Hepatocyte (in vitro differentiated cells): ENCODE measurements around the gene SLC9B2.

ENCODE experiments used
- EZH2 ChIP-seq: fragments of 200-600 bp; sonication (generic); IDR thresholded peaks from 2 replicates; pipeline ENCODE4 v1.6.1; 2016; ENCODE audit warnings: antibody characterized with exemption, mild to moderate bottlenecking, borderline replicate concordance
- EZH2phosphoT487 ChIP-seq: fragments of 200-600 bp; sonication (generic); IDR thresholded peaks from one replicate; pipeline ENCODE4 v1.6.1; 2018; ENCODE audit warnings: antibody characterized with exemption, mild to moderate bottlenecking, low read depth, moderate library complexity; ENCODE audit not compliant: unreplicated experiment, severe bottlenecking
- TF ChIP-seq, protein P1 (sequence below): fragments of 200-600 bp; sonication (generic); IDR thresholded peaks from 2 replicates; pipeline ENCODE4 v1.5.1; 2016; ENCODE audit warnings: antibody characterized with exemption, mild to moderate bottlenecking; ENCODE audit not compliant: poor library complexity

GRCh38 chr4:103012551-103012950 lies 64.0 kb downstream of the SLC9B2 start:
- TF ChIP-seq, protein P1, sequence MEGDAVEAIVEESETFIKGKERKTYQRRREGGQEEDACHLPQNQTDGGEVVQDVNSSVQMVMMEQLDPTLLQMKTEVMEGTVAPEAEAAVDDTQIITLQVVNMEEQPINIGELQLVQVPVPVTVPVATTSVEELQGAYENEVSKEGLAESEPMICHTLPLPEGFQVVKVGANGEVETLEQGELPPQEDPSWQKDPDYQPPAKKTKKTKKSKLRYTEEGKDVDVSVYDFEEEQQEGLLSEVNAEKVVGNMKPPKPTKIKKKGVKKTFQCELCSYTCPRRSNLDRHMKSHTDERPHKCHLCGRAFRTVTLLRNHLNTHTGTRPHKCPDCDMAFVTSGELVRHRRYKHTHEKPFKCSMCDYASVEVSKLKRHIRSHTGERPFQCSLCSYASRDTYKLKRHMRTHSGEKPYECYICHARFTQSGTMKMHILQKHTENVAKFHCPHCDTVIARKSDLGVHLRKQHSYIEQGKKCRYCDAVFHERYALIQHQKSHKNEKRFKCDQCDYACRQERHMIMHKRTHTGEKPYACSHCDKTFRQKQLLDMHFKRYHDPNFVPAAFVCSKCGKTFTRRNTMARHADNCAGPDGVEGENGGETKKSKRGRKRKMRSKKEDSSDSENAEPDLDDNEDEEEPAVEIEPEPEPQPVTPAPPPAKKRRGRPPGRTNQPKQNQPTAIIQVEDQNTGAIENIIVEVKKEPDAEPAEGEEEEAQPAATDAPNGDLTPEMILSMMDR = no peak
- no peak for TF ChIP-seq EZH2phosphoT487
- TF ChIP-seq EZH2 = no peak
